Adipose tissue (tissue), 3 donors: ENCODE measurements around the gene COQ10B. TPM values are rescaled to one million over a fixed set of nuclear protein-coding genes. Genes with fewer than 3 reads are reported as not detected.
"Not testable (repeated sequence)": the region's sequence is repeated elsewhere in the genome, so short reads cannot be mapped to it uniquely, and the experiment has no call there.

ENCODE experiments used
- H3K27ac ChIP-seq: one replicate; pipeline ENCODE4 v1.5.1; 2013; ENCODE audit warnings: low read depth, low read length
- WGBS, 3 donors: extraction: QIAGEN DNeasy Blood & Tissue Kit; methylation state at CpG; one replicate each; pipeline ENCODE4 v1.1.7; 2013; 5-methylcytosine and 5-hydroxymethylcytosine counted together
- polyA plus RNA-seq, 3 donors: library from polyadenylated mRNA; stranded (reverse); fragments of 200-250 nt; gene quantifications; one replicate each; pipeline ENCODE4 v1.2.3, GENCODE V29; 2013
- donor health status: healthy with polysubstance abuse.
- donor health status: Bipolar disorder and iron deficiency.
- donor health status: healthy.

The COQ10B gene
- polyA plus RNA-seq, 3 donors = 8.2 to 39.9 (median 25.4) TPM

DNA sequence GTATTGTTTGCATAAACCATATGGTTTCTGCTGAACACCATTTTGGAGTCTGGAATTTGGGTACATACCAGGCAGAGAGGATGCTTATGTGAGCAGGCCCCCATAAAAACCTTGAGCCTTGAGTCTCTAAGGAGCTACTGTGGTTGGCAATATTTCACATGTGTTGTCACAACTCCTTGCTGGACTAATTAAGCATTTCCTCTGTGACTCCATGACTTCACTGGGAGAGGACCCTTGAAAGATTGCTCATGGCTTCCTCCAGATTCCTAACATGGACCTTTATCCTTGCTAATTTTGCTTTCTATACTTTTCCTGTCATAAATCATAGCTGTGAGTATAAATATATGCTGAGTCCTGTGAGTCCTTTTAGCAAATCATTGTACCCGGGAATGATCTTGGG is 7.6 kb upstream of the COQ10B start:
- WGBS, 3 donors = 72 to 75% (median 72%) methylated on average over 1 of the region's 1 CpG
- no peak overlapping the region for H3K27ac ChIP-seq

DNA sequence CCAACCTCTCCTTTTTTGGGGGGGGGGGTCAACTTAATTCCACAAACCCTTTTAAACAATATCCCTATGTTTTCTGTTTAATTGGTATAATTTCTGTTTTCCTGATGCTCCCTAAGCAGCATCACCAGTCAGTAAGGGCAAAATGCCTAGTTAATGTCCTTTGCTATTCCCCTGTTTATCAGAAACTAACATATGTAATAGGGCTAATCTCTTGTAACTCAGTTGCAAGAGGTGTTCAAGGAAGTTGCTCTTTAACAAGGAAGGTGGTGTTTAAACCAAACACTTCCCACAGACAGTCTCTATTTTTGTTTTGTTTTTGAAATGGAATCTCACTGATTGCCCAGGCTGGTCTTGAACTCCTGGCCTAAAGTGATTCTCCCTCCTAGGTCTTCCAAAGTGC is 6.5 kb upstream of the COQ10B start:
- no peak overlapping the region for H3K27ac ChIP-seq

DNA sequence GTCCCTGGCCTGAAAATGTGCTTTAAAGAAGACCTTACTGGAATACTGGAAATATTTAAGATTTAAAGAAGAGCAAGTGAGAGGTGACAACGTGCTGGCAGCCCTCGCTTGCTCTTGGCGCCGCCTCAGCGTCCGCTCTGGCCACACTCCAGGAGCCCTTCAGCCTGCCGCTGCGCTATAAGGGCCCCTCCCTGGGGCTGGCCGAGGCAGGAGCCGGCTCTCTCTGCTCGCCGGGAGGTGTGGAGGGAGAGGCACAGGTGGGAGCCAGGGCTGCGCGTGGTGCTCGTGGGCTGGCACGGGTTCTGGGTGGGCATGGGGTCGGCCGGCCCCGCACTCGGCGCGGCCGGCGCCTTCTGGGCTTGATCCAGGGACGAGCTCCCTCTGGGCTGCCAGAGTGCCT is 2.9 kb upstream of the COQ10B start:
- H3K27ac ChIP-seq = no peak overlapping the region
- 88 to 94% (median 88%) methylated on average over 22 to 25 of the region's 25 CpGs for WGBS, 3 donors

DNA sequence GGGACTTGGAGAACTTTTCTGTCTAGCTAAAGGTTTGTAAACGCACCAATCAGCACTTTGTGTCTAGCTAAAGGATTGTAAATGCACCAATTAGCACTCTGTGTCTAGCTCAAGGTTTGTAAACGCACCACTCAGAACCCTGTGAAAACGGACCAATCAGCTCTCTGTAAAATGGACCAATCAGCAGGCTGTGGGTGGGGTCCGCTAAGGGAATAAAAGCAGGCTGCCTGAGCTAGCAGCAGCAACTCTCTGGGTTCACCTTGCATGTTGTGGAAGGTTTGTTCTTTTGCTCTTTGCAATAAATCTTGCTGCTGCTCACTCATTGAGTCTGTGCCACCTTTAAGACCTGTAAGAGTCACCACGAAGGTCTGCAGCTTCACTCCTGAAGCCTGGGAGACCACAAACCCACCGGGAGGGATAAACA is 2.4 kb upstream of the COQ10B start:
- H3K27ac ChIP-seq = not testable (repeated sequence)
- WGBS, 3 donors = 82 to 89% (median 82%) methylated on average over 6 of the region's 6 CpGs

DNA sequence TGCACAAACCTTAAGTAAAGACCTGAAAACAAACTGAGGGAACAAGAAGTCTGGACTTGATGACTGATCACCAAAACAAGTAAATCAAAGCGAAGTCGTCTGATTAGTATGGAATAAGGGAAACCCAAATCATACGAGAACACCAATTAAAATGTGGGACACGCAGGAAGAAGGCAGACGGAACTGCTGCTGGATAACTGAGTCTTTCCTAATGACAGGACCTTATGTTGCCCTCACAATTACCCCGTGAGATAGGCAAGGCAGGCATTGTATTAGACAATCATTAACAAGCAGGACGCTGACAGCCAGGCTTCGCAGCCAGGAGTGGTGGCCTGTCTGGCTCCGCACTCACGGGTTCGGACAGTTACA is 614 bp upstream of the COQ10B start:
- WGBS, 3 donors = 1 to 4% (median 3%) methylated on average over 11 of the region's 11 CpGs
- peak overlapping the region; percentile 78 for H3K27ac ChIP-seq

DNA sequence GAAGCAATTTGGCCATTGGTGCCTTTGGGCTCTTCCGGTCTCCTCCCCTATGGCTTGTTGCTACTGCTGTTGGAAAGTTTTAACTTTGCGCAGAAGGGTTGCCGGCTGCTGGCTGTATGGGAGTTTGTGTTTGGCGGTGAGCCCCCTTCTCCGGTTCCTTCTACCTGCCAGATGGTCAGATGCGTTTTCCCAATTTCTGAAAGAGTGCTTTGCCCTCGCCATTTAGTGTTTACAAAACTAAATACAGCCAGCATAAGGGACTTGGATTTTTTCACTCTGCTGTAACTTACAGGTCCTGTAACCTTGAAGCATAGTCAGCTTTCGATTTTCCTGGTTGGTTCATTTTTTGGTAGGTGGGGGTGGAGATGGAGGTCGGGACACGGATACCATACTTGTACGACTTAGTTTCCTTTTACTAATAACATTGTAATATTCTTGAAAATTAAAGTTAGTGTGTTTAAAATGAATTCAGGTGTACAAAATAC is 604 bp downstream of the COQ10B start:
- peak overlapping the region; percentile 100 for H3K27ac ChIP-seq
- WGBS, 3 donors = 0 to 1% (median 0%) methylated on average over 11 of the region's 11 CpGs

DNA sequence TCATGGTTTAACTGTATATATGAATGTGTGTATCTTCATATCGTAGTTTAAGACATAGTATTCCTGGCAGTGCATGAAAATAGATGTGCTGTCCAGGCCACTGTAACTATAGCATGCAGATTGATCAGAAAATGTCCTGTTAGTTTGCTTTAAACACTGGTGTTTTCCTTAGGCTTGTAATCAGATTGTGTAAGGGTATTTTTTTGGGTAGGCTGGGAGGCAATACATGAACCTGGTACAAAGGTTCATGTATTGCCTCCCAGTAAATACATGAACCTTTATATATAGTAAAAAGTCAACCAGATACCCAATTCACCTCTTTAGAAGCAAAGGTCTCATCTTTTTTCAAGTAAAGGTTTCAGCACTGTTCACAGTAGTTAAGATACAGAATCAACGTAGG is 1.6 kb downstream of the COQ10B start:
- no peak overlapping the region for H3K27ac ChIP-seq
- WGBS, 3 donors = 44 to 84% (median 78%) methylated on average over 2 of the region's 2 CpGs

DNA sequence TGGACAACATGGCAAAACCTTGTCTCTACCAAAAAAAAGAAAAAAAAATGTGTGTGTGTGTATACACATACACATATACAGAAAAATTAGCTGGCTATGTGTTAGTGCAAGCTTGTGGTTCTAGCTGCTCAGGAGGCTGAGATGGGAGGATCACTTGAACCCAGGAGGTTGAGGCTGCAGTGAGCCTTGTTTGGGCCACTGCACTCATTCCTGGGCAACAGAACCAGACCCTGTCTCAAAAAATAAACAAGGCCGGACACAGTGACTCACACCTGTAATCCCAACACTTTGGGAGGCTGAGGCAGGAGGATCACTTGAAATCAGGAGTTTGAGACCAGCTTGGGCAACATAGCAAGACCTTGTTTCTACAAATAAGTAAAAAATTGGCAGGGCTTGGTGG is 2.1 kb downstream of the COQ10B start:
- WGBS, 3 donors = 91 to 100% (median 100%) methylated on average over 1 of the region's 1 CpG
- H3K27ac ChIP-seq = no peak overlapping the region

DNA sequence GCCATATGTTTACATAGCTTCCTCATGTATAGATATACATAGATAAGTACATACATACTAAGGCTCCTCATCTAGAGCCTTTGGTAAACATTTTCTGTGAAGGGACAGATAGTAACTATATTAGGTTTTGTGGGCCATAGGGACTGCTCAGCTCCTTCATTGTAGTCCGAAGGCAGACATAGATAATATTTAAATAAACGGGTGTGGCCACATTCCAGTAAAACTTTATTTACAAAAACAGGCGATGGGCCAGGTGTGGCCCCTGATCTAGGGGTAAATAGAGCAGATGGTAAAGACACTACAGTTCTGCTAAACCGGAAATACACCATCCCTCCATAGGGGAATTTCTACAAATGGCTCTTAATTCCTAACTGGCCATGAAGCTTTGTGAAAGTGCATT is 7.3 kb downstream of the COQ10B start:
- H3K27ac ChIP-seq = no peak overlapping the region
- 69 to 90% (median 84%) methylated on average over 4 of the region's 4 CpGs for WGBS, 3 donors

DNA sequence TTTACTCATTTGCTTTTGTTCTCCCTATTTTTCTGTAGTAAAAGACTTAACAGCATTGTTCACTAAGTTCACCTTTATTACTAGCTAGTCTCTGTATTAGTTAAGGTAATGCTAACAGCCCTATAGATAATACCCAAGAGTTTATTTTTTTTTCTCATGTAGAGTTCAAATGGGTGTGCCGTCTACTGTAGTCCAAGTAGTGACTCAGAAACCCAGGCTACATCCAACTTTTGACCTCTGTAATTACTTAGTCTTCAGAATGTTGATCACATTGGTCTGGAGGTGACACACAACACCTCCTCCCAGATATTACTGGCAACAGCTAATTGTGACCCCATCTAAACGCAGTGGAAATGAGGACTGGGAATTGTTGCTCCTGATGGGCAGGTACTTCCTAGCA is 7.7 kb downstream of the COQ10B start:
- WGBS, 3 donors = 54 to 84% (median 64%) methylated on average over 2 of the region's 2 CpGs
- no peak overlapping the region for H3K27ac ChIP-seq

DNA sequence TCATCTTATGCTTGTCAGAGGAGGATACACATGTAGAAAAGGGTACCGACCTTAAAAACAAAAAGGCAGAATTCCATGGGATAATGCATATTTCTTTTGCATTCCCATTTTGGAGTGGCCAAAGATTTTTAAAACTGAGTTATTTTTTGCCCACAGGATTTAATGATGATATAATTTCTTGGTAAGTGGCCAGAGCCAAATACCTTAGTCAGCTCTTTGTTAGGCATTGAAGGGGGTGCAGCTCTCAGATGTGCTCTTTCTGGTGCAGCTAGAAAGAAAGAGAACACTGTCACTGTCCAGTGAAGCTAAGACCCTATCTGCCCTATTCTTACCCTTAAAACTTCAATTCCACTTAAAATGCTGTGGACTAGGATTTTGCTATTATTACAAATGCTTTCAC is 10.8 kb downstream of the COQ10B start:
- H3K27ac ChIP-seq = no peak overlapping the region
- 62 to 71% (median 66%) methylated on average over 1 of the region's 1 CpG for WGBS, 3 donors

DNA sequence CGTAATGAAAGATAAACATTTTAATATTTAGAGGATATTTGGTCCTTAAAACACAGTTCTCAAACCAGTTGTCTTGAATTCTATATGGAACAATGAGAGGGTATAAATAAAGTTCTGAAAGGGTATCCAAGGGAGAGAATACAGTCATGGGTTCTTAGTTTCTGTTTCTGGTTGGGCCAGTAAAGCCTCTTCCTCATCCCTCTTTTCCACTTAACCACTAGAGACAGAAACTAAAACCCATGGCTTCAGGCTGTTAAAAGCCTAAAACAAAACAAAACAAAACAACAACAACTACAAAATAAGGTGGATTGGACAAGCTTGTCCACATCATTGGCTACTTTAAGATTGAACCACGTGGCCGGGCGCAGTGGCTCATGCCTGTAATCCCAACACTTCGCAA is 18.8 kb downstream of the COQ10B start:
- 96 to 97% (median 96%) methylated on average over 5 of the region's 5 CpGs for WGBS, 3 donors
- no peak overlapping the region for H3K27ac ChIP-seq

DNA sequence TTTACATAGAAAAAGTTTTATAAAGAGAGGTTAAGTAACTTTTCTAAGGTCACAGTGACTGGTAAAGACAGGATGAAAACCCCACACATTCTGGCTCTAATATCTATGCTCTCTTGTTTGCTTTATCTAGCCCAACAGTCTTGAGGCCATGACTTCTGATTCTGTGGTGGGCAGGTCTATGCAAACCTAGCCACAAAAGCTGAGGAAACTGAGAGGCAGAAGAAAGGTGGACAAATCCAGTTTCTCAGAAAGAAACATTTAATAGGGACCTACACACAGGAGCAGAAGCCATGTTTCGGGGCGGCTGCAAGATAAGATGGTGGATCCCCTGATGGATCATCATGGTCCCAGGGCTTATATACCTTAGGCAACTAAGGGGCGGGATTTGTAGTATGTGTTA is 24.4 kb downstream of the COQ10B start:
- no peak overlapping the region for H3K27ac ChIP-seq
- 96 to 100% (median 99%) methylated on average over 3 of the region's 3 CpGs for WGBS, 3 donors

DNA sequence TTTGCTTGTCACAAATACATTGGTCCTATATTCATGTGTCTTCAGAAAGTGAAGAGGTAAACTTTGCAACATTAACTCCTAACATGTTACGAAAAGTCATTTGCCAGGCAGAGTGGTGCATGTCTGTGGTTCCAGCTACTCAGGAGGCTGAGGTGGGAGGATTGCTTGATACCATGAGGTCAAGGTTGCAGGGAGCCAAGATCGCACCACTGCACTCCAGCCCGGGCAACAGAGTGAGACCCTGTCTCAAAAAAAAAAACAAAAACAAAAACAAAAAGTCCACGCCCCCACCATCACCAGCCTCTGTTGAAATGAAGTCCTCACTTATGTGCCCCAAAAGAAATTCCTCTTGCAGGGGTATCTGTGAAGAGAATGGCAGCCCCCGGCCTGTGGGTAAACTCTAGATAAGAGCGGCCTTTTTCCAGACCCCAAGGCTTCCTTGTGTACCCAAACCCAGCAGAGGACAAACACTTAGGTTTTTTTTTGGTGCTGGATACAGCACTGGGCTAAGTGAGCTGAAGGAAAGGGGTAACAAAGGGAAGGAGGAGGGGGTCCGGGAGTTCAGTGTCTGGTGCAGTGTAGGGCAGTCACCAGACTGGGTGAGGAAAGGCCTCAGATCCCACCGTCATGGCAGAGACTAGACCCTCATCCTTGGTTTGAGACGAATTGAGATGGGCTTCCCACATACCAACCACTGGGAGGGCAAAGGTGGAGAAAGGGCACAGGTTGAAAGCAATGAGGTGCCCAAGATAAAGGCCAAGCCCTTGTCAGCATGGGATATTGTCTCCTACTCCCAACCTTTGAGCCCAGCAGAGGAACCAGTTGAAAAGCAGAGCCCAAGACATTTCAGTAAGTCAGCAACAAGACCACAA is 27.0 kb downstream of the COQ10B start:
- 90 to 95% (median 93%) methylated on average over 9 of the region's 9 CpGs for WGBS, 3 donors
- H3K27ac ChIP-seq = no peak overlapping the region

DNA sequence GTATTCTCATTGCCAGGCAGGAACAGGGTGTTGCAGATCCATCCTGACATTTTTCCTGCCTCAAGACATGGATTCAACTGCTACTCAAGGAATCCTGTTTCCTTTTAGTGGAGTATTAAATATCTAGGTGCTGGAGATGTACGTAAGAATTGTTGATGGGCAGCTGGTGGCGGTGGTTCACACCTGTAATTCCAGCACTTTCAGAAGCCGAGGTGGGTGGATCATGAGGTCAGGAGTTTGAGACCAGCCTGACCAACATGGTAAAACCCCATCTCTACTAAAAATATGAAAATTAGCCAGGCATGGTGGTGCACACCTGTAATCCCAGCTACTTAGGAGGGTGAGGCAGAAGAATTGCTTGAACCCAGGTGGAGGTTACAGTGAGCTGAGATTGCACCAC is 30.9 kb downstream of the COQ10B start:
- 95 to 98% (median 96%) methylated on average over 3 of the region's 3 CpGs for WGBS, 3 donors
- not testable (repeated sequence) for H3K27ac ChIP-seq

DNA sequence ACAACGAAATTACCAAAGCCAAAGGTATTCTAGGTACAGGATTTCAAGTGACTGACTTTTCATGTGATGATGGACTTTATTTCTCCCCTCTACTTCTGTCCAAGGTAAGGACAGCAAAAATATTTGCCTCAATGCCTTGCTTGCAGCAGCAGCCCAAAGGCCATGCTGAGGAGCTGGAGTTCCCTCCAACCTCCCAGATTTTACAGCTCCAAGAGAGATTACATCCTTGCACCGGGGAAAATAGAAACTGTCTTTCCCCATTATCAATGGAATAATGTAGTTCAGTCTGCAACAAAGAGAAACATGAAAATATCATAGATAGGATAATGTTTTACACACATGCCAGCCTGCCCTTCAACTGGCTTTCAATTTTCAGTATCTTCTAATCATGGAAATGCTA is 32.8 kb downstream of the COQ10B start:
- 86 to 90% (median 89%) methylated on average over 2 of the region's 2 CpGs for WGBS, 3 donors
- no peak overlapping the region for H3K27ac ChIP-seq

DNA sequence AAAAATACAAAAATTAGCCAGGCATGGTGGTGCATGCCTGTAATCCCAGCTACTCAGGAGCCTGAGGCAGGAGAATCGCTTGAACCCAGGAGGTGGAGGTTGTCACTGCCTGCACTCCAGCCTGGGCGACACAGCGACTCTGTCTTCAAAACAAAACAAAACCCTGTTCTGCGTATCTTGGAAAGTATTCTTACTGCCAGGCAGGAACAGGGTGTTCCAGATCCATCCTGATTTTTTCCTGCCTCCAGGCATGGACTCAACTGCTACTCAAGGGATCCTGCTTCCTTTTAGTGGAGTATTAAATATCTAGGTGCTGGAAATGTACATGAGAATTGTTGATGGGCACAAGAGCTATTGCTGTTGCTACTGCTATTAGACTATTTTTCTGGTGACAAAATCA is 34.0 kb downstream of the COQ10B start:
- WGBS, 3 donors = 85 to 94% (median 90%) methylated on average over 4 of the region's 4 CpGs
- H3K27ac ChIP-seq = no peak overlapping the region

DNA sequence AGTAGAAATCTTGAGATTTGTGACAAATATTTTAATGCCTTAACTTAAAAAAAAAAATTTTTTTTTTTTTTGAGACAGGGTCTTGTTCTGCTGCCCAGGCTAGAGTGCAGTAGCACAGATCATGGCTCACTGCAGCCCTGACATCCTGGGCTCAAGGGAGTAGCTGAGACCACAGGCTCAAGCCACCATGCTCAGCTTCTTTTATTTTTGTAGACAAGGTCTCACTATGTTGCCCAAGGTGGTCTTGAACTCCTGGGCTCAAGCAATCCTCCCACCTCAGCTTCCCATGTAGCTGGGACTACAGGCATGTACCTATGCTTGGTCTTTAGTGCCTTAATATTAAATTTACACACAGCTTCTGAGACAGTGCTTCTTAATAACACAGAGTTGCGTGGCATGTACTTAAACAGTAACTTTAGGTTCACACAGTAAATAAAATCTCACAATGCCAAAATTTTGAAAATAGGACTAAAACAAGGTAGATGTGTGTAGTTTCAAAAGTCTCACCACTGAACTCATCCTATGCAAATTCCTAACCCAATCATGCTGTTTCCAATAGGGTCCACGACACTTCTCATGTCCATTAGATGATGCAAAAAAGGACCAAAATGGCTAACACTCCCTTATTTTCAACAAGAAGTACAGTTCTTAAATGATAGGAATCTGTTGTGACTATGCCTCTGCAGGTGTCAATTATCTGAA is 42.2 kb downstream of the COQ10B start:
- no peak overlapping the region for H3K27ac ChIP-seq
- 89 to 91% (median 91%) methylated on average over 2 of the region's 2 CpGs for WGBS, 3 donors

DNA sequence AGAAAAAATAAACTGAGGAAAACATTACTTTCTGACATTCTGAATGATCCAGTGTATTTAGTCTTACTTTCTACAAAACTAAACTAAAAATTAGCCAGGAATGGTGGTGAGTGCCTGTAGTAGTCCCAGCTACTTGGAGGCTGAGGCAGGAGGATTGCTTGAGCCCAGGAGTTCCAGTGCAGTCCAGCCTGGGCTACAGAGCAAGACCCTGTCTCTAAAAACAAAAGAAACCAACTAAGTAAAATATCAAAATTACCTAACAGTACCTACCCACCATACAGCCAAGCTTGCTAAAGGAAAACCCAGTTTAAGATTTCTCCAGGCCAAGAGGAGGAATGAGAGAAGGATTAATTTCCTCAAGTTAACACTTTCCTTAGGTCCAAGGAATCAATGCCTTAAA is 43.3 kb downstream of the COQ10B start:
- no peak overlapping the region for H3K27ac ChIP-seq

DNA sequence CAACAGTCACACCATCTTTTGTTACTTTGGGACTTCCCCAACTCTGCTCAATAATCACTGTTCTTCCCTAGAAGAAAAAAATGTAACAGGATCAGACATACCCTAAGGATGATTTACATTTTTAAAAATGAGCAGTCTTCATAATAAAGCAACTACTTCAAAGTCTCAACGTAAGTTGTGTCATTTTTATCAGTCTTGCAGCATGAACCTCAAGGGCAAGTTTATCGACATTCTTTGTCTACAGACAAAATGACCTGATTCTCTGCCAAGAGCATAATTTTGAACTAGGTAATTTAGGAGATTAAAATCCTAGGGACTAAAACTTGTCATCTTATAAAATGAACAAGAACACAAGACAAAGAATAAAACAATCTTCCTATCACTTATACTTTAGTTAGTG is 44.0 kb downstream of the COQ10B start:
- 13 to 47% (median 37%) methylated on average over 2 of the region's 2 CpGs for WGBS, 3 donors
- no peak overlapping the region for H3K27ac ChIP-seq
